K562 (cell line): ENCODE measurements around the gene ZNF586. TPM values are rescaled to one million over a fixed set of nuclear protein-coding genes. Genes with fewer than 3 reads are reported as not detected.

Experiments used
- BHLHE40 ChIP-seq: IDR thresholded peaks from 2 replicates; pipeline ENCODE4 v1.6.1; 2011; ENCODE audit warnings: low read length, improper control_type of control experiment
- CHD1 ChIP-seq: fragments of 200-600 bp; sonication (generic); IDR thresholded peaks from one replicate; pipeline ENCODE4 v1.6.1; 2012; ENCODE audit warnings: mild to moderate bottlenecking, moderate library complexity, low read length, inconsistent platforms
- ESRRA ChIP-seq: fragments of 450-650 bp; IDR thresholded peaks from 2 replicates; pipeline ENCODE4 v1.6.1; 2014; ENCODE audit warnings: low read depth, mild to moderate bottlenecking, moderate library complexity, borderline replicate concordance
- HDAC8 ChIP-seq: fragments of 450-650 bp; IDR thresholded peaks from 2 replicates; pipeline ENCODE4 v1.6.1; 2016; ENCODE audit warnings: mild to moderate bottlenecking, missing genetic modification characterization, moderate library complexity, missing compliant biosample characterization
- KLF6 ChIP-seq: fragments of 250-450 bp; sonication (Bioruptor Pico); IDR thresholded peaks from 2 replicates; pipeline ENCODE4 v1.4.0; 2020; ENCODE audit warnings: mild to moderate bottlenecking, moderate library complexity, borderline replicate concordance
- MAFF ChIP-seq: IDR thresholded peaks from 2 replicates; pipeline ENCODE4 v1.6.1; 2012; ENCODE audit warnings: low read length, improper control_type of control experiment
- MEF2A ChIP-seq: IDR thresholded peaks from 2 replicates; pipeline ENCODE4 v1.6.1; 2011; ENCODE audit warnings: low read depth, mild to moderate bottlenecking, low read length, moderate library complexity; ENCODE audit not compliant: control insufficient read depth
- MYBL2 ChIP-seq, 2 experiments: fragments of 450-650 bp in 1 of 2; sonication (generic) in 1 of 2; formaldehyde crosslinking in 1 of 2; IDR thresholded peaks; 2 replicates each; pipeline versions ENCODE4 v1.6.1 to v1.8.1; 2017 to 2022; ENCODE audit warnings: borderline replicate concordance in 1 of 2, inconsistent platforms in 1 of 2, low read depth in 1 of 2, mild to moderate bottlenecking in 1 of 2, missing genetic modification reagents in 1 of 2, moderate library complexity in 1 of 2
- NR1H2 ChIP-seq: sonication (generic); formaldehyde crosslinking; IDR thresholded peaks from 2 replicates; pipeline ENCODE4 v1.4.0; 2020; ENCODE audit warnings: mild to moderate bottlenecking, missing genetic modification reagents
- POU5F1 ChIP-seq: fragments of 150-350 bp; IDR thresholded peaks from 2 replicates; pipeline ENCODE4 v1.6.1; 2014; ENCODE audit warnings: borderline replicate concordance, low read length, low read depth, mild to moderate bottlenecking; ENCODE audit not compliant: partially characterized antibody
- PPARD ChIP-seq: fragments of 250-450 bp; sonication (Bioruptor Pico); IDR thresholded peaks from 2 replicates; pipeline ENCODE4 v1.8.0; 2022; ENCODE audit warnings: inconsistent platforms, mild to moderate bottlenecking, moderate library complexity
- RB1 ChIP-seq: fragments of 450-650 bp; IDR thresholded peaks from 2 replicates; pipeline ENCODE4 v1.6.1; 2017; ENCODE audit warnings: low read depth, mild to moderate bottlenecking
- SIRT6 ChIP-seq: IDR thresholded peaks from one replicate; pipeline ENCODE4 v1.6.1; 2012; ENCODE audit warnings: low read depth, mild to moderate bottlenecking, control low read depth, inconsistent platforms, low read length, moderate library complexity
- TCF3 ChIP-seq: sonication (generic); formaldehyde crosslinking; IDR thresholded peaks from 2 replicates; pipeline ENCODE4 v1.4.0; 2020; ENCODE audit warnings: mild to moderate bottlenecking, missing genetic modification reagents
- XRCC5 ChIP-seq: fragments of 200-400 bp; formaldehyde crosslinking; IDR thresholded peaks from 2 replicates; pipeline ENCODE4 v1.6.1; 2017; ENCODE audit warnings: low read depth, mild to moderate bottlenecking, low read length
- ZNF174 ChIP-seq: fragments of 250-450 bp; sonication (Bioruptor Pico); IDR thresholded peaks from 2 replicates; pipeline ENCODE4 v1.4.0; 2020; ENCODE audit warnings: mild to moderate bottlenecking
- ZNF551 ChIP-seq: fragments of 250-450 bp; sonication (Bioruptor Pico); IDR thresholded peaks from 2 replicates; pipeline ENCODE4 v1.5.0; 2021; ENCODE audit warnings: mild to moderate bottlenecking, moderate library complexity
- polyA plus RNA-seq, 8 experiments: library from polyadenylated mRNA; depleted of rRNA in 4 of 8; stranded (reverse) in 5 of 8; unstranded in 3 of 8; fragments of >200 nt; fragmentation: Nextera tagmentation in 2 of 8; fragmentation: Illumina TruSeq in 1 of 8; extraction: Ambion mirVana in 2 of 8; extraction: Trizol in 1 of 8; gene quantifications; 2 replicates each; pipeline versions ENCODE4 v1.2.1 to v1.2.3, GENCODE V29; 2011 to 2014; ENCODE audit warnings: inconsistent platforms in 1 of 8, missing spikeins in 1 of 8
- total RNA-seq, 7 experiments: library from RNA; depleted of rRNA in 6 of 7; stranded (reverse); fragments of >200 nt in 6 of 7; fragmentation: Illumina TruSeq in 2 of 7; extraction: Trizol in 2 of 7; gene quantifications; 2 replicates each; pipeline versions ENCODE4 v1.2.1 to v1.2.3, GENCODE V29; 2011 to 2021; ENCODE audit warnings: low replicate concordance in 1 of 7
- TF ChIP-seq, protein P1 (sequence below): IDR thresholded peaks from 2 replicates; pipeline ENCODE4 v1.6.1; 2012; ENCODE audit warnings: low read depth, low read length, improper control_type of control experiment, borderline replicate concordance
- TF ChIP-seq, protein P2 (sequence below): sonication (generic); formaldehyde crosslinking; IDR thresholded peaks from 2 replicates; pipeline ENCODE4 v1.8.0; 2023; ENCODE audit warnings: mild to moderate bottlenecking, missing genetic modification reagents

ZNF586 gene
- total and polyA plus RNA-seq, 9 of the 15 experiments (the other 6 are each of a cell fraction or from before 2014, with no cell fraction given) = 2.5 to 12.6 (median 8.4) TPM

DNA sequence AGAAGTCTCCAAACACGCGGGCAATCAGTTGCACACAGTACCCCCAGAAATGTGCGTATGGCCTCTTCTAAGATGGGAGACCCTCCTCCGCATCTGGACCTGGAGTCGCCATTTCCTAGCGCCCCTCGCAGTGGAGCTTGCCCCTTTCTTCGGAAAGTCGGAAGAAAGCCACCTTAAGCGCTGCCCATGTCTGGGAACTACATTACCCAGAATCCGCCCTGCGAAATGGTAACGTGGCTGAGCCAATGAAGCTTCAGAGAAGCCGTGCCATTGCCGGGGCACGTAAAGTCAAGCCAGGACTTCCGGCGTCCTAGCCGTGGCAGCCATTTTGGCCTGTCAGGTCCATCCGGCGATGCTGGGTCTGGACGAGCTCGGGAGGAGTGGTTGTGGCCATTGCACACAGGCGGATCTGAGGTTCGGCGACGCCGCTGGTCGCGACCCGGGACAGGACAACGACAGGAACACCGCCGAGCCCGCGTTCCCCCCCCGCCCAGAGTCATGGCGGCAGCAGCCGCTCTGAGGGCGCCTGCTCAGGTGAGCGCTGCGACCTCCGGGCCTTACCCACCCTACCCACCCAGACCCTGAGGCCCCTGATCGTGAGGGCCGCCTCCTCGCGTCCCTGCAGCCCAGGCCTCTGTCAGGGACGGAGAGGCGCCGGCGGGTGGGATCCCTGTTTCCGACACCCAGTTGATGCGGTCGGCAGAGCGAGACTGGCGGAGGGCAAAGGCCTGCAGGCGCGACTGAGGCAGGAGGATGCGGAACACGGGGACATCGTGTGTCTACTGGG, at the start of gene ZNF586 (continued):
- TF ChIP-seq HDAC8 (no peak), RB1 (peak; percentile 57; the same call in 1 of the 2 replicates), PPARD (CRISPR knock-in tag) (no peak), NR1H2 (CRISPR knock-in tag) (no peak), ZNF551 (no peak), SIRT6 (no peak), POU5F1 (no peak), CHD1 (no peak), XRCC5 (no peak), KLF6 (no peak), ZNF174 (CRISPR knock-in tag) (no peak), MEF2A (no peak), BHLHE40 (peak; percentile 13; the same call in 1 of the 2 replicates), MYBL2 (IDR thresholded peaks at IDR 0.05; ENCODE audit: low read depth) (no peak), MYBL2 (CRISPR knock-in tag; IDR thresholded peaks at IDR 0.05; ENCODE audit: borderline replicate concordance) (no peak), TCF3 (no peak), ESRRA (peak; percentile 71), MAFF (no peak)
- TF ChIP-seq, protein P1, sequence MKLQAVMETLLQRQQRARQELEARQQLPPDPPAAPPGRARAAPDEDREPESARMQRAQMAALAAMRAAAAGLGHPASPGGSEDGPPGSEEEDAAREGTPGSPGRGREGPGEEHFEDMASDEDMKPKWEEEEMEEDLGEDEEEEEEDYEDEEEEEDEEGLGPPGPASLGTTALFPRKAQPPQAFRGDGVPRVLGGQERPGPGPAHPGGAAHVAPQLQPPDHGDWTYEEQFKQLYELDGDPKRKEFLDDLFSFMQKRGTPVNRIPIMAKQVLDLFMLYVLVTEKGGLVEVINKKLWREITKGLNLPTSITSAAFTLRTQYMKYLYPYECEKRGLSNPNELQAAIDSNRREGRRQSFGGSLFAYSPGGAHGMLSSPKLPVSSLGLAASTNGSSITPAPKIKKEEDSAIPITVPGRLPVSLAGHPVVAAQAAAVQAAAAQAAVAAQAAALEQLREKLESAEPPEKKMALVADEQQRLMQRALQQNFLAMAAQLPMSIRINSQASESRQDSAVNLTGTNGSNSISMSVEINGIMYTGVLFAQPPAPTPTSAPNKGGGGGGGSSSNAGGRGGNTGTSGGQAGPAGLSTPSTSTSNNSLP = no peak
- TF ChIP-seq, protein P2, sequence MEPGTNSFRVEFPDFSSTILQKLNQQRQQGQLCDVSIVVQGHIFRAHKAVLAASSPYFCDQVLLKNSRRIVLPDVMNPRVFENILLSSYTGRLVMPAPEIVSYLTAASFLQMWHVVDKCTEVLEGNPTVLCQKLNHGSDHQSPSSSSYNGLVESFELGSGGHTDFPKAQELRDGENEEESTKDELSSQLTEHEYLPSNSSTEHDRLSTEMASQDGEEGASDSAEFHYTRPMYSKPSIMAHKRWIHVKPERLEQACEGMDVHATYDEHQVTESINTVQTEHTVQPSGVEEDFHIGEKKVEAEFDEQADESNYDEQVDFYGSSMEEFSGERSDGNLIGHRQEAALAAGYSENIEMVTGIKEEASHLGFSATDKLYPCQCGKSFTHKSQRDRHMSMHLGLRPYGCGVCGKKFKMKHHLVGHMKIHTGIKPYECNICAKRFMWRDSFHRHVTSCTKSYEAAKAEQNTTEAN (CRISPR knock-in tag) = no peak
